ENCODE measurements around the gene SREK1. TPM values are rescaled to one million over a fixed set of nuclear protein-coding genes. Genes with fewer than 3 reads are reported as not detected.
"Not testable (repeated sequence)": the region's sequence is repeated elsewhere in the genome, so short reads cannot be mapped to it uniquely, and the experiment has no call there.

SREK1 gene
- total and polyA plus RNA-seq, 4 donors = 71.3 to 139 (median 105) TPM

DNA sequence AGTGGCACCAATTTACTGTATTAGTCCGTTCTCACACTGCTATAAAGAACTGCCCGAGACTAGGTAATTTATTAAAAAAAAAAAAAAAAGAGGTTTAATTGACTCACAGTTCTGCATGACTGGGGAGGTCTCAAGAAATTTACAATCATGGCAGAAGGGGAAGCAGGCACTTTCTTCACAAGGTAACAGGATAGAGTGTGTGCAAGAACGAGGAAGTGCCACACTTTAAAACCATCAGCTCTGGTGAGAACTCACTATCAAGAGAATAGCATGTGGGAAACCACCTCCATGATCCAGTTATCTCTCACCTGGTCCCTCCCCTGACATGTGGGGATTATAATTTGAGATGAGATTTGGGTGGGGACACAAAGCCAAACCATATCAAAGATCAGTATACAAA lies 7.2 kb upstream of the SREK1 start:
- not testable (repeated sequence) for H3K4me3 ChIP-seq (ENCODE audit: low read depth, low read length); DNase-seq (ENCODE audit: low read depth in 4 of 6, low spot score in 6 of 6); H3K9me3 ChIP-seq (ENCODE audit: control insufficient read depth, insufficient read depth, low read length); H3K4me1 ChIP-seq (ENCODE audit: control insufficient read depth, insufficient read depth, low read length); H3K27ac ChIP-seq (ENCODE audit: low read depth, low read length); H3K36me3 ChIP-seq (ENCODE audit: control insufficient read depth, insufficient read depth, low read length); H3K27me3 ChIP-seq (ENCODE audit: control insufficient read depth, insufficient read depth, low read length)
- no CpG with 5 or more reads among the region's 3 CpGs for WGBS (ENCODE audit: insufficient coverage)

- no CpG with 5 or more reads among the region's 1 CpG for WGBS (ENCODE audit: insufficient coverage)
- no peaks in the 10 kb centered on the region for H3K4me1 ChIP-seq (ENCODE audit: control insufficient read depth, insufficient read depth, low read length)
- no peaks in the 10 kb centered on the region for H3K36me3 ChIP-seq (ENCODE audit: control insufficient read depth, insufficient read depth, low read length)
- no peak for DNase-seq (ENCODE audit: low read depth in 4 of 6, low spot score in 6 of 6)
- H3K27ac ChIP-seq (ENCODE audit: low read depth, low read length) = no peak overlapping the region
- no peaks in the 10 kb centered on the region for H3K27me3 ChIP-seq (ENCODE audit: control insufficient read depth, insufficient read depth, low read length)
- H3K4me3 ChIP-seq (ENCODE audit: low read depth, low read length) = no peak overlapping the region
- H3K9me3 ChIP-seq (ENCODE audit: control insufficient read depth, insufficient read depth, low read length) = no peaks in the 10 kb centered on the region
These were observed 5.3 kb upstream of the SREK1 start for GRCh38 chr5:66138637-66139317.

GRCh38 chr5:66139318-66139712 lies 4.8 kb upstream of the SREK1 start:
- no peak overlapping the region for H3K4me3 ChIP-seq (ENCODE audit: low read depth, low read length)
- DNase-seq (ENCODE audit: low read depth in 4 of 6, low spot score in 6 of 6) = no peak
- H3K9me3 ChIP-seq (ENCODE audit: control insufficient read depth, insufficient read depth, low read length) = no peaks in the 10 kb centered on the region
- H3K4me1 ChIP-seq (ENCODE audit: control insufficient read depth, insufficient read depth, low read length) = no peaks in the 10 kb centered on the region
- no peaks in the 10 kb centered on the region for H3K27me3 ChIP-seq (ENCODE audit: control insufficient read depth, insufficient read depth, low read length)
- no peaks in the 10 kb centered on the region for H3K36me3 ChIP-seq (ENCODE audit: control insufficient read depth, insufficient read depth, low read length)
- H3K27ac ChIP-seq (ENCODE audit: low read depth, low read length) = no peak overlapping the region
- WGBS (ENCODE audit: insufficient coverage) = 75% methylated on average over 2 of the region's 2 CpGs

DNA sequence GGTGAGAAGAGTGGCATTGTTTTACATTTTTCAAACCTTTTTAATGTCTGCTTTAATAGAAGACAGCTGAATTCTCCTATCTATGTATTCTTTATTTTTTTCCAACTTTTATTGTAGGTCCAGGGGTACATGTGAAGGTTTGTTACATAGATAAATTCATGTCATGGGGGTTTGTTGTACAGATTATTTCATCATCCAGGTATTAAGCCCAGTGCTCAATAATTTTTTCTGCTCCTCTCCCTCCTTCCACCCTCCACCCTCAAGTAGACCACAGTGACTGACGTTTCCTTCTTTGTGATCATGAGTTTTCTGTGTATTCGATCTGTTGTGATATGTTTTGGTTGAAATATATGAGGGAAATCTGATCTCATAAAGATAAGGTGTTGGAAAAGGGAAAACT lies 1.7 kb upstream of the SREK1 start:
- no peaks in the 10 kb centered on the region for H3K36me3 ChIP-seq (ENCODE audit: control insufficient read depth, insufficient read depth, low read length)
- no peaks in the 10 kb centered on the region for H3K27me3 ChIP-seq (ENCODE audit: control insufficient read depth, insufficient read depth, low read length)
- H3K4me1 ChIP-seq (ENCODE audit: control insufficient read depth, insufficient read depth, low read length) = no peaks in the 10 kb centered on the region
- no peak for DNase-seq (ENCODE audit: low read depth in 4 of 6, low spot score in 6 of 6)
- no peaks in the 10 kb centered on the region for H3K9me3 ChIP-seq (ENCODE audit: control insufficient read depth, insufficient read depth, low read length)
- no CpG with 5 or more reads among the region's 2 CpGs for WGBS (ENCODE audit: insufficient coverage)
- H3K4me3 ChIP-seq (ENCODE audit: low read depth, low read length) = no peak overlapping the region
- no peak overlapping the region for H3K27ac ChIP-seq (ENCODE audit: low read depth, low read length)

GRCh38 chr5:66143473-66144073 lies 527 bp upstream of the SREK1 start:
- WGBS (ENCODE audit: insufficient coverage) = 14% methylated on average over 11 of the region's 16 CpGs
- DNase-seq (ENCODE audit: low read depth in 4 of 6, low spot score in 6 of 6) = peak in 1 of 6 donors; percentile 9

DNA sequence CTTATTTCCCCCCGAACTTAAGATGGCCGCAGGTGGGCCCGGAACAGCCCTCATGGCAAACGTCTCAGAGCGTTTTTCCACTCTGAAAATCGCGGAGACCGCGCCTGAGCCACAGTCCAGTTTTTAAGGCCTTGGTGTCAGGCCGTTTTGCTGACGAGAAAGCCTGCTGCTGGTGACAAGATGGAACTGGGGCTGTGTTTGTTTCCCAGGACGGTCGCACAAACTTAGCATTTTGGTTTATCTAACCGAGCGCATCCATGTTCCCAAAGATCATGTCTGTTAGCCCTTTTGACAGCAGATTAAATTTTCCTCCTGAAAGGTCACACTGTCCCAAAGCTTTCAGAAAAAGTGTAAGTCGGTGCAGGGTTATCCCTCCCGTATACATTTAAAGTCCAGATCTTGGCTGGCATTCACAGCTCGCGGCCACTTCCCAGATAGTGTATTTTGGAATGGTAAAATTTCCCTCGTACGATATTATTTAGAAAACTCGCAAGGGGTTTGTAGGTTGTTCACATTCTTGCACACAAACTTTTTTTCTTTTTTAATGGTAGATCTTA lies 812 bp downstream of the SREK1 start:
- DNase-seq (ENCODE audit: low read depth in 4 of 6, low spot score in 6 of 6) = peak in 1 of 6 donors; percentile 7
- Histone ChIP-seq H3K27me3 (ENCODE audit: control insufficient read depth, insufficient read depth, low read length) (no peaks in the 10 kb centered on the region), H3K4me3 (ENCODE audit: low read depth, low read length) (peak overlapping the region; percentile 70), H3K4me1 (ENCODE audit: control insufficient read depth, insufficient read depth, low read length) (no peaks in the 10 kb centered on the region), H3K9me3 (ENCODE audit: control insufficient read depth, insufficient read depth, low read length) (no peaks in the 10 kb centered on the region), H3K36me3 (ENCODE audit: control insufficient read depth, insufficient read depth, low read length) (no peaks in the 10 kb centered on the region), H3K27ac (ENCODE audit: low read depth, low read length) (peak overlapping the region; percentile 100)
- WGBS (ENCODE audit: insufficient coverage) = 0% methylated on average over 15 of the region's 22 CpGs

More at GRCh38 chr5:66143473-66144073, 527 bp upstream of the SREK1 start:
- no peaks in the 10 kb centered on the region for H3K27me3 ChIP-seq (ENCODE audit: control insufficient read depth, insufficient read depth, low read length)
- peak overlapping the region; percentile 70 for H3K4me3 ChIP-seq (ENCODE audit: low read depth, low read length)
- H3K4me1 ChIP-seq (ENCODE audit: control insufficient read depth, insufficient read depth, low read length) = no peaks in the 10 kb centered on the region
- peak overlapping the region; percentile 100 for H3K27ac ChIP-seq (ENCODE audit: low read depth, low read length)
- H3K9me3 ChIP-seq (ENCODE audit: control insufficient read depth, insufficient read depth, low read length) = no peaks in the 10 kb centered on the region
- no peaks in the 10 kb centered on the region for H3K36me3 ChIP-seq (ENCODE audit: control insufficient read depth, insufficient read depth, low read length)

GRCh38 chr5:66145737-66146136 lies 1.6 kb downstream of the SREK1 start:
- DNase-seq (ENCODE audit: low read depth in 4 of 6, low spot score in 6 of 6) = no peak
- H3K4me1 ChIP-seq (ENCODE audit: control insufficient read depth, insufficient read depth, low read length) = no peaks in the 10 kb centered on the region
- no peaks in the 10 kb centered on the region for H3K9me3 ChIP-seq (ENCODE audit: control insufficient read depth, insufficient read depth, low read length)
- no peak overlapping the region for H3K27ac ChIP-seq (ENCODE audit: low read depth, low read length)
- H3K36me3 ChIP-seq (ENCODE audit: control insufficient read depth, insufficient read depth, low read length) = no peaks in the 10 kb centered on the region
- no peaks in the 10 kb centered on the region for H3K27me3 ChIP-seq (ENCODE audit: control insufficient read depth, insufficient read depth, low read length)
- no CpG with 5 or more reads among the region's 8 CpGs for WGBS (ENCODE audit: insufficient coverage)
- peak overlapping the region; percentile 70 for H3K4me3 ChIP-seq (ENCODE audit: low read depth, low read length)

GRCh38 chr5:66149950-66150349 lies 5.8 kb downstream of the SREK1 start:
- Histone ChIP-seq H3K4me1 (ENCODE audit: control insufficient read depth, insufficient read depth, low read length) (no peaks in the 10 kb centered on the region), H3K27ac (ENCODE audit: low read depth, low read length) (no peak overlapping the region), H3K36me3 (ENCODE audit: control insufficient read depth, insufficient read depth, low read length) (no peaks in the 10 kb centered on the region), H3K4me3 (ENCODE audit: low read depth, low read length) (no peak overlapping the region), H3K9me3 (ENCODE audit: control insufficient read depth, insufficient read depth, low read length) (no peaks in the 10 kb centered on the region), H3K27me3 (ENCODE audit: control insufficient read depth, insufficient read depth, low read length) (no peaks in the 10 kb centered on the region)
- 100% methylated on average over 3 of the region's 3 CpGs for WGBS (ENCODE audit: insufficient coverage)
- no peak for DNase-seq (ENCODE audit: low read depth in 4 of 6, low spot score in 6 of 6)

- H3K4me3 ChIP-seq (ENCODE audit: low read depth, low read length) = no peak overlapping the region
- WGBS (ENCODE audit: insufficient coverage) = 80% methylated on average over 1 of the region's 2 CpGs
- no peak for DNase-seq (ENCODE audit: low read depth in 4 of 6, low spot score in 6 of 6)
These were observed 6.9 kb downstream of the SREK1 start for GRCh38 chr5:66151030-66151429.

DNA sequence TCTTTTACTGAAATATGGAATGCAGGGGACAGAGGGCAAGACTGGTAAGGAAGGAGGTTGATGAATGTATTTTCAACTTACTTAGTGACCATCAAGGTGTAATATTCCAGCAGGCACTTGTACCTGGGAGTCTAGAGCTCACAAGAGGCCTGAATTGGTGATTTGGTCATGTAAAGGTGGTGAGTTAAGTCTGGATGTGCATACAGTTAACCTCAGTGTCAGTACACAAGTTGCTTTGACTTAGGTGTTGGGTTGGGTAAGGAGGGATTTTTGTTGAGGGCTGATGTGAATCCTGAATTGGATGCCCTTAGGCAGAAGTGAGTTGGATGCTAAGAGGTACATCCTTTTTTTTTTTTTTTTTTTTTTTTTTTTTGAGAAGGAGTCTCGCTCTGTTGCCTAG lies 7.4 kb downstream of the SREK1 start:
- Histone ChIP-seq H3K36me3 (ENCODE audit: control insufficient read depth, insufficient read depth, low read length) (no peaks in the 10 kb centered on the region), H3K4me3 (ENCODE audit: low read depth, low read length) (no peak overlapping the region), H3K27ac (ENCODE audit: low read depth, low read length) (no peak overlapping the region), H3K9me3 (ENCODE audit: control insufficient read depth, insufficient read depth, low read length) (no peaks in the 10 kb centered on the region), H3K27me3 (ENCODE audit: control insufficient read depth, insufficient read depth, low read length) (no peaks in the 10 kb centered on the region), H3K4me1 (ENCODE audit: control insufficient read depth, insufficient read depth, low read length) (no peaks in the 10 kb centered on the region)
- no peak for DNase-seq (ENCODE audit: low read depth in 4 of 6, low spot score in 6 of 6)
- WGBS (ENCODE audit: insufficient coverage) = no CpG with 5 or more reads among the region's 1 CpG

More at GRCh38 chr5:66151030-66151429, 6.9 kb downstream of the SREK1 start:
- Histone ChIP-seq H3K36me3 (ENCODE audit: control insufficient read depth, insufficient read depth, low read length) (no peaks in the 10 kb centered on the region), H3K27me3 (ENCODE audit: control insufficient read depth, insufficient read depth, low read length) (no peaks in the 10 kb centered on the region), H3K9me3 (ENCODE audit: control insufficient read depth, insufficient read depth, low read length) (no peaks in the 10 kb centered on the region), H3K27ac (ENCODE audit: low read depth, low read length) (no peak overlapping the region), H3K4me1 (ENCODE audit: control insufficient read depth, insufficient read depth, low read length) (no peaks in the 10 kb centered on the region)

All from spinal cord (tissue), 10 donors.